Measurements from ENCODE around the gene FCRLB.
"Not testable (repeated sequence)": the region's sequence is repeated elsewhere in the genome, so short reads cannot be mapped to it uniquely, and the experiment has no call there.

The FCRLB gene

DNA sequence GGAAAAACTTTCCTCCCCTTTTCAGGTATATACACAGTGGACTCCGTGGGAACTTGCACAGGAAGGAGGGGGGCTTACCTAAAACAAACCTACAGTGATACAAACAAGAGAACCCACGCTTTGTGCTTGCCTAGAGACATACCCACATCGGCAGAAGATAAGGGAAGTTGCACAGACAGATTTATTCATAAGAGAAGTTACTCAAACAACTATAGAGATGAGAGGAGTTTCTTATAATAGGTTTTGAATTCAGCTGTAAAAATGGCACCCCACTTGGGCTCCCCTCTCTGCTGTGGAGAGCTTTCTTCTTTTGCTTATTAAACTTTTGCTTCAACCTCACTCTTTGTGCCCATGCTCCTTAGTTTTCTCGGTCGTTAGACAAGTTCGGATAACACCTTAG lies 26.5 kb downstream of the FCRLB start:
- no peak for FAIRE-seq

- peak; percentile 95 for FAIRE-seq
Observed at GRCh38 chr1:161749509-161750407, 28.4 kb downstream of the FCRLB start, which contains the start of gene DUSP12. DUSP12 (plus strand) TSS chr1:161749786; CDS start chr1:161749802, 16 bp downstream.

GRCh38 chr1:161763522-161764098 lies 42.3 kb downstream of the FCRLB start:
- FAIRE-seq, result peak; percentile 73

DNA sequence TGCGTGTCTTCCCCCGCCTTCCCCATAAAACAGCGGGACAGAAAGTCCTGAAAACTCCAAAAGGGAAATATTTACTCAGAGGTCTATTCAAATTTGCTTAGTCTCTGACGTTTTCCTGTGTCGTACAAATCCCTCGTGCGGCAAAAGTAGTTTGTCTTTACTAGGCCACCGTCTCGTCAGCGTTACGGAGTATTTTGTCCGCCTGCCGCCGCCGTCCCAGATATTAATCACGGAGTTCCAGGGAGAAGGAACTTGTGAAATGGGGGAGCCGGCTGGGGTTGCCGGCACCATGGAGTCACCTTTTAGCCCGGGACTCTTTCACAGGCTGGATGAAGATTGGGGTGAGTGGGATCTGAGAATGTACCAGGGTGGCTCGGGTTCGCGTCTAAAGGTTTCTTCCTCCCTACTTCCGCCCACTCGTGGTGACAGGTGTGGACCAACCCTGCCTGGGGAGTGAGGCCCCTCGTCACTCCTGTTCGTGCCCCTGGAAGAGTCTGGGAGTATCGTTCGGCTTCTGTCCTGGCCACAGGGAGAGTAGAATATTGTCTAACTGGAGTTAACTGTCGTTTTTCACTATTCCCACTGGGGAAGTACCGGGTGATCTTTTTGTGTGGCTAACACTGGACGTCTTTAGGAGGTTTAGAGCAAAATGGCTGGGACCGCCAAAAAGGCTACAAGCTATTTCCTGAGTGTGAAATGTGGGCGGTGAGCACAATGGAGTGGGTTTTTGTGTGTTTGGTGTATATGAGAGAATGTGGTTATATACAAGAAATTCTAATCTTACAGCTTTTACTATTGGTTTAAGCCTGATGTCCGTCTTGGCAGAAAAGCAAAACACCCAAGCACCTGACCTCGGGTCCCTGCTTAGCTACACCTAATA lies 45.0 kb downstream of the FCRLB start, which contains the start of gene ATF6:
Gene ATF6 (plus strand): TSS at position 219 of the 880 bp plus-strand sequence. CDS start 41 bp downstream, at position 260.
- peak; percentile 96 for FAIRE-seq

GRCh38 chr1:161768461-161768860 lies 47.1 kb downstream of the FCRLB start:
- no peak for FAIRE-seq

- no peak for FAIRE-seq
Observed at GRCh38 chr1:161768986-161769672, 47.8 kb downstream of the FCRLB start.

DNA sequence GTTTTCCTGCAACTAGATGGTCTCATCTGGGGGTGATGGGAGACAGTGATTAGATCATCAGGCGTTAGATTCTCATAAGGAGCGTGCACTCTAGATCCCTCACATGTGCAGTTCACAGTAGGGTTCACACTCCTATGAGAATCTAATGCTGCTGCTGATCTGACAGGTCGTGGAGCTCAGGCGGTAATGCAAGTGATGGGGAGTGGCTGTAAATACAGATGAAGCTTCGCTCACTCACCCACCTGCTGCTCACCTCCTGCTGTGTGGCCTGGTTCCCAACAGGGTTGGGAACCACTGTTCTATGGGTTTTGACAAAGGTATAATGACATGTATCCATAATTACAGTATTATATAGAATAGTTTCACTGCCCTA lies 48.3 kb downstream of the FCRLB start:
- not testable (repeated sequence) for FAIRE-seq

GRCh38 chr1:161770250-161770649 lies 48.9 kb downstream of the FCRLB start:
- FAIRE-seq, result no peak

DNA sequence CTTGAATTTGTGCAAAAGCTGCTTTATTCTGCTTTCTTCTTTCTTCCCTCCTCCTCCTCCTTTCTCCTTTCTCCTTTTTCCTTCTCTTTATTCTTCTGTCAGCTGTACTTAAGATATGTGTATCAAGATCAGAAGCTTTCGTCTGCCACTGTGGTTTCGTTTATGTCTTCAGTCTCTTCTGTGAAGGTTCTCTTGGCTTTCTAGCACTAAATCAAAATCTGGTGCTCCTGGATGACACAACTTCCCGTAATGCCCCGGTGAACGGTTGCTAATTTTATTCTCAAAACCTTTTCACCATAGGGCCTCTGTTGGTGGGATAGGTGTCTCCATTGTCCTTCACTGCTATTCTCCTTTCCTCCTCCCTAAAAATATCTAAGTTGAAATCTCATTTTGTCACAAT lies 49.8 kb downstream of the FCRLB start:
- no peak for FAIRE-seq

- FAIRE-seq, result no peak
Observed at GRCh38 chr1:161771973-161772372, 50.6 kb downstream of the FCRLB start.

- FAIRE-seq, result no peak
Observed at GRCh38 chr1:161772397-161772796, 51.1 kb downstream of the FCRLB start.

DNA sequence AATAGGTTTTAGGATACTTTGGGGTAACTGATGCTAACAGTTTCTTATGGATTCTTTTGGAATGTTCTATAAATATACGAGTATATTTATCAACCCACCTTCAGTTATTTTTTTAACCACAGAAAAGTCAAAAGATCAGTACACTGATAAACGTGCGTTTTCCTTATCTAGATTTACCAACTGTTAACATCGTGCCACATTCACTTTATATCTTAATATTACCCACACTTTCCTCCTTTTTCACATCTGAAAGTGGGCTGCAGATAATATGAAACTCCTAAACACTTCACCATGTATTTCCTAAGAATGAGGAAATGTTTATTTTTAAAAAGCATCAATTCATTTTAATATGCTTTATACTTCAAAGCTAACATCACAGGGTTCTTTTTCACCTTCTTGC lies 52.4 kb downstream of the FCRLB start:
- no peak for FAIRE-seq

GRCh38 chr1:161777261-161777660 lies 55.9 kb downstream of the FCRLB start:
- no peak for FAIRE-seq
